DMS53 treated with DMSO at 0.1 percent for 48 hours (cell line): Measurements from ENCODE around the gene TCF4.

Experiments
- DNase-seq: peaks from one replicate; lab custom pipeline; 2025; ENCODE audit not compliant: unreplicated experiment; lab: John Stamatoyannopoulos, UW

TCF4 gene

DNA sequence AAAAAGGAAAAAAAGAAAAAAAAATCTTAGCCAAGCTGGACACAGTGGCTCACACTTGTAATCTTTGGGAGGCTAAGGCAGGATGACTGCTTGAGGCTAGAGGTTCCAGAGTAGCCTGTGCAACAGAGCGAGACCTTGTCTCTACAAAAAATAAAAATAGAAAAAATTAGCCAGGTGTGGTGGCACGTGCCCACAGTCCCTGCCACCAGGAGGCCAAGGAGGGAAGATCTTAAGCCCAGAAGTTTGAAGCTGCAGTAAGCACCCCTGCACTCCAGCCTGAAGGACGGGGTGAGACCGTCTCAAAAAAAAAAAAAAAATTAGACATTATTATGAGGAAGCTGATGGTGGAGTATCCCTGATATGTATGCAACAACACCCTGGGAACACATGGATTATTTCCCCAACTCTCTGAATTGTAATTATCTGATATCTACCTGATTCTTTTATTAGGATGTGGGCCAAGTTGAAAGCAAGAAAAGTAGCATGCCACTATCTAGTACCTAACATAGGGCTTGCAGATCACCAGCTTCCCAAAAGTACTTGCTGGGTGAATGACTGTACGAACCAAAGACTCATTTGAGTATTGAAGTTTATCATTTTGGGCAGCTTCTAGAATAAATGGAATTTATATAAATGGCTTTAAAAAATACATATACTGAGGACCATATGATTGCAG is 140.9 kb downstream of the TCF4 start:
- DNase-seq: no peak

DNA sequence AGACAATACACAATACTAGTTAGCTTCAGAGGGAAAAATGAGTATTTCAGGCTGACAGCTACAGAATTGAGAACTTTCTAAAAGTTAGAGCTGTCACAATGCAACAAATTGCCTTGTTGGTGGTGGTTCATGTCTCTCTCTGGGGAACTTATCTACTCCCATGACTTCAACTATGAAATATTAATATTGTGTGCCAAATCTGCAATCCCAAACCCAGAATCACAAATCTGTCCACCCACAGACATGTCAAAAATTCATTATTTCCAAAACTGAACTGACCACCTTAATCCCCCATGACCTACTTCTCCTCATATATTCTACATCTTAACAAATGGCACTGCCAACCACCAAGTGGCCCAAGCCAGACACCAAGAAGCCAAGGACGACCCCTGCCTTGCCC is 143.5 kb downstream of the TCF4 start:
- DNase-seq: no peak

- DNase-seq: no peak
Measured at GRCh38 chr18:55443776-55444175, 144.2 kb downstream of the TCF4 start.

- DNase-seq: no peak
Measured at GRCh38 chr18:55442561-55442960, 145.4 kb downstream of the TCF4 start.

DNA sequence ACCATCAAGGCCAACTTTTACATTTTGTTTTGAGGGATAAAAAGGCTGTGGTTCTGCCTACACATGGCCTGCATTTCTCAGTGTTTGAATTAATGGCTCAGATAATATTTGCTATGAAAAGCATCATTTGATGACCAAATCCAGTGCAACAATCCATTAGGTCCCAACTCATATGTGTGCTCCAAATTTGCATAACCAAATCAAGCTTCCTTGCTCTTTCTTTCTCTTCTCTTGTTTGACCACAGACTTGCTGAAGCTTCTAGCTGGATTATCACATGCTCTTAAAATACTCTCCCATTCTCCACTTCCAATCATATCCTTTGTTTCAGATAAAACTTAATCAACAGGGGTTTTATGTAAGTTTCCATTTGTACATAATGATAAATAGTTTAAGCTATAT is 147.0 kb downstream of the TCF4 start:
- no peak for DNase-seq

DNA sequence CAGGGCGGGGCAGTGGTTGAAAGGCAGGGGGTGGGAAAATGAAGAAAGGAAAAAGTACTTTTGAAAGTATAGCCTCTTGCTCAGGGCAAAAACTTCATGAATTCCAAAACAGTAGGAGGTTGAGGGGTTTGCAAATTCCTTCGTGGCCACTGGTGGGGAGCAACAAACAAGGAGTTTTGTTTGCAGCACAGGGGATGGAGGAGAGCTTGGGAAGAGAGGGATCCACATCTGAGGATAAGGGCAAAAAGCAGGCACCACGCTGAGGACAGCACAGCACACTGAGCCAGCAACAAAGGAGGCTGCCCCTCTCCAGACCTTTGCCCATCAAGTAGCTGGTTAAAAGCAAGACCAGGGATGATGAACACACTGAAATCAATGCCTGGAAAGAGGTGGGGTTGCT is 148.9 kb downstream of the TCF4 start:
- no peak for DNase-seq

GRCh38 chr18:55435592-55435991 is 152.4 kb downstream of the TCF4 start:
- DNase-seq: no peak

- no peak for DNase-seq
Measured at GRCh38 chr18:55433648-55434047, 154.3 kb downstream of the TCF4 start.

GRCh38 chr18:55433140-55433539 is 154.9 kb downstream of the TCF4 start:
- no peak for DNase-seq

- DNase-seq: no peak
Measured at GRCh38 chr18:55432307-55433040, 155.5 kb downstream of the TCF4 start.

DNA sequence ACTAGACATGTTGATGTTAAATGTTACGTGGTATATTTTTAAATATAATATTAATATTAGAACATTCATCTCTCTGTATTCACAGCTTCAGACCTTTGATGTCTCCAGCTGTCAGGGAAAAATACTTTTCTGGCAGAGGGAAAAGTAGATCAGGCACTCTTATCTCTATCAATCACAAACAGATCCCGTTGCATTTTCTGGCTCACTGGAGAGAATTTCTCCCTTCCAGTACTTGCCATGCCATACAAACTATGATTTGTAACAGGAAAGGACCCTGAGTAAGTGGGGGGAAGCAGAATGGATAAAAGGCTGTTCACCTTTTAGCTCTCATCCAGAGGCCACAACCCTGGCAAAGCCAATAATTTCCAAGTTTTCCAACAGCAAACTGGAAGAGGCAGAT is 158.0 kb downstream of the TCF4 start:
- no peak for DNase-seq

DNA sequence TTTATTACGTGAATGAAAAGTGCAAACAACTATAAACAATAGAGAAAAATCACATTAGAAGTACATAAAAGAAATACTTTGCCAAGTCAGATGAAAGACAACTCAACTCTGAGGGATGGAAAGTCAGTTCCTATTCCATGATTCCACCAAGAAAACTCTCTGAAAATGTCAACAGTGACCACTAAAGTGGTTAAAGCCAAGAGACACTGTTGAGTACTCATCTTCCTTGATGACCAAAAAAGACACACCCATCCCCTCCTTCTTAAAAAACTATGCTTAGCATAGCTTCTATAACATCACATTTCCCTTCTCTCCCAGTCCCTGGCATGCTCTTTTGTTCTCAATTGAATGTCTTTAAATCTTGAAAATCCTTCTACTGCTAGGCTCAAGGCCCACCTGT is 160.0 kb downstream of the TCF4 start:
- no peak for DNase-seq

GRCh38 chr18:55425698-55426097 is 162.3 kb downstream of the TCF4 start:
- no peak for DNase-seq

DNA sequence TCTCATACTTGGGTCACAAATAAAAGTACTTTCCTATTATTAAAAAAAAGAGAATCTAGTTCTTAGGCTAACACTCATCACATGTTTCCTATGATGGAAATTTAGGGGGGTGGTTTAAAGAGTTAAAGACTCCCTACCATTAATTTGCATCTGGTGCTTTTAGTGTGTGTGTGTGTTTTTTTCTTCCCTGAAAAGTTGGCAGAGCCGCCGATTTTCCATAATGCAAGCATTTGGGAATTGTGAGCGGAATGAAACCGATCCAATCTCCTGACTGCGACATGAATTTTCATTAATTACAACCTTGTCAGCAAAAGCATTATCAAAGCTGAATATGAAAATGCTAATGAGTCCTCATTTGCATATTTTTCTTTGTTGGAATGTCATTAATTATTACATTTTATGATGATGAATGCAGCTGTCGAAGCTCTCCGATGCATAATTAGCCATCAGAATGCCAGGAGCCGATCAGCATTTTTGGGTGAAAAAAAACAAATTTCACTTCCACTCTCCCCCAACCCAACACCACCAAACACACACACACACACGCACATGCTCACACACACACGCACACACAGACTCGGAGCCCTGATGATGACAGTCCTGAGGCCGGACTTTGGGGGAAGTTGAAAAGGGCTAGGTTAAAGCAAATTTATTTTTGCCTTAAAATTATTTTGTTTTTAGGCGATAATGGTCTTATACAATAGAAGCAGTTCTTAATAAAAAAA is 165.4 kb downstream of the TCF4 start:
- no peak for DNase-seq

GRCh38 chr18:55421615-55422419 is 166.2 kb downstream of the TCF4 start:
- DNase-seq: no peak

GRCh38 chr18:55421308-55421614 is 166.7 kb downstream of the TCF4 start:
- no peak for DNase-seq

DNA sequence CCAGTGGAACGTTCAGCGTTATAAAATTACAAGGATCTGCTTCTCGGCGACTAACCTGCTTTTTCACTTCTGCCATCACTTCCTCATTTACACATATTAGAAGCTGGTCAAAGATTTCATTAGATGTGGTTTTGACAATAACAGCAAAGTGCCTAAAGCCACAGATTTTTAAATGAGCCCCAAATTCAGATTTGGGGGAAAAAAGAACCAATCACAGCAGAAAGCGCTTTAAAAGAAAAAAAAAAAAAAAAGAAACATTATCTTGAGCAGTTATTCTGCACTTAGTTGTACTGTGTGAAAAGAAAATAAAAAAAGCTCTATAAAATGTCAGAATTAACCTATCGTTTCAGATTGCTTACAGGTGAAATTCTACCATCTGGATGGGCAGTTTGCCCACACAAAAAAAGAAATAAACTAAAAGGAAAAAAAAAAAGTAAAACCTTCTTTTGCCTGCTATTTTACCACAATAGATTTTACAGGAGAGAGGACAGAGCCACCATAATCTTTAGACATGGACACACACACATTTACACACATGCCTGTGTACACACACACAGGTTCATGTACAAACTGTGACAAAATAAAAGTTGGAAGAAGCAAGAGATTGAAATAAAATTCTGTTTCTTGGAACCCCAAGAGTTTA is 167.2 kb downstream of the TCF4 start:
- no peak for DNase-seq

DNA sequence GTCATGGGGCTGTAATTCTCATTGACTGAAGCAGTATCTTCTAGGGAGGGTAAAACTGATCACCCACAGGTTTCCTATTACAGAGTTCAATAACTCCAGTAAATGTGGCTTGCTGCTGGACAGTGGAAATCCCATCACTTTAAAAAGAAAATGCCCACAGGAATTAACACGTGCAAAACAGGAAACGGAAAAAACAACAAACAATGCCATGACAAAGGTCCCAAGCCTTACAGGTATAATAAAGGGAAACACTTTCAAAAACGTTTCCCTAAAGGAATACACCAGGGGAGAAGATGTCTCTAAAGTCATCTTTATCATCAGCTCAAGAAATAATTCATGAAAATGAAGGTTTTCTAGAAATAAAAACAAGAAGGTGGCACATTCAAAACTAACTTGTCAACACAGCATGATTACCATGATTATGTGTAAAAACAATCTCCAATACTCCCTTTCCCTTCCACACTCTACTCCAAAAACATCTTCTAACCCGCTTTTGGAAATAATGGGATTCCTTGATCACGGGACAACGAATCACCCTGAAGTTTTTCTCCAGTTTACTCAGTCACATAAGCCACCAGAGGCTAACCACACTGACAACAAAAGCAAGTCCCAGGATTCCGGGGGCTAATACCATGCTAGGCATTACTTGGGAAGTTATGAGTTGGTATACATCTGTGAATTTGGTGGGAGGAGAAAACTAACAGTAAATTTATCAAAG is 167.9 kb downstream of the TCF4 start:
- no peak for DNase-seq

DNA sequence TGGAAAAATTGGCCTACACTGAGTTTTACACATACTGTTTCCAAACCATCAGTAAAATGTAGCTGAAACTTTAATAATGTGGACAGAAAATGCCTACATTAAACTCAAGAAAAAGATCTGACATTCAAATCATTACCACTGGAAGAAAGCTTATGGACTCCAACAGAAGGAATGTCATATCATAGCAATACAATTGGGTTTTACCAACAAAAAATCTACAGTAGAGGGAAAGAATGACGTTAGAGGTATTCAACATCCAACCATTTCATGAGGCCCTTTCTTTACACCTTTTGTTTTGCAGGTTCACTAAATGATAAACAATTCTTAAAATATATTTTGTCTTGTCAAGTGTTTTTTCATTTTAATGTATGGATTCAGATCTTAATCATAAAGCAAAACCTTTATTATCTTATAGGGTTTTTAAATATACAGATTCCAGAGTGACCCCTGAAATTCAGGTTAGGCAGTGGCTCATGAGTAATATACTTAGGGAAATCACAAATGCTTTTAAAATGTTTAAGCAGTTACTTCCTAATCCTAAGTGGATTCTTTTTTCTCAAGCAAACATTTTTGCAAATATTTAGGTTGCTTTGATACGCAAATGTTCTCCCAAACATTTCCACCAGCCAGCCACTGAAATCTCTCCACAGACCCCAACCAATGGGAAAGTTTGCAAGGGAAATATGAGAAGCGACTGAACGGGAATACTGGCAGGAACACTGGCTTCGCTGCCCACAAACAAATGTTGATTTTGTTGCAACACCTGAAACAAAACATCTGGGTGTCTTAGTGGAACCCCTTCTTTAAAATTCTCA is 168.7 kb downstream of the TCF4 start:
- DNase-seq: no peak

DNA sequence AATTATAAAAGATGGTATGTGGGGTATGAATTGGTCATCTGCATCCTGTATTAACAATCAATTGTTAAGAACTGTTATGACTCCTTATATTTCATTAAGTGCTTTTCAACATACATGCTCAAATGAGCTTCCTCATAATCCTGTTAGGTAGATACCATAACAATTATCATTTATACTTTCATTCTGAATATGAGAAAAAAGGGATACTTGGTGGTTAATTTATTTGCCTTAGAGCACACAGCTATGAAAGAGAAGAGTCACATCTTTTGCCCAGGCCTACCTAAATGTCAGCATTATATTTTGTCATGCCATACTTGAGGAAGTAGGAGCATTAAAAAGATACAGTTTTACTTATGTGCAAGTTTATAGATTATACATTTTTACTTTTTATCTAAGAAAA is 169.6 kb downstream of the TCF4 start:
- DNase-seq: no peak
